ENCODE results near the gene RSBN1L.
"Not testable (repeated sequence)": the region's sequence is repeated elsewhere in the genome, so short reads cannot be mapped to it uniquely, and the experiment has no call there.

RSBN1L gene

GRCh38 chr7:77782383-77782782, 86.1 kb downstream of the RSBN1L start:
- Histone ChIP-seq H3K4me3 (ENCODE audit: low read depth in 1 of 5, low read length in 5 of 5) (no peak overlapping the region), H3K27me3 (ENCODE audit: control insufficient read depth in 5 of 5, insufficient read depth in 4 of 5, low read length in 5 of 5) (no peaks in the 10 kb centered on the region), H3K4me1 (ENCODE audit: control insufficient read depth in 5 of 5, insufficient read depth in 5 of 5, low read length in 5 of 5) (no peaks in the 10 kb centered on the region), H3K9ac (ENCODE audit: low read length in 5 of 5) (no peak overlapping the region), H3K27ac (ENCODE audit: low read depth, low read length) (no peak overlapping the region), H3K36me3 (ENCODE audit: control insufficient read depth in 5 of 5, insufficient read depth in 5 of 5, low read length in 5 of 5) (peaks cover 8 to 20% (median 18%) of the 10 kb centered on the region in 5 donors), H3K9me3 (ENCODE audit: control insufficient read depth in 5 of 5, low read length in 5 of 5) (peaks cover 0 to 9% (median 0%) of the 10 kb centered on the region in 5 donors)

GRCh38 chr7:77783111-77783510, 86.9 kb downstream of the RSBN1L start:
- Histone ChIP-seq H3K27me3 (ENCODE audit: control insufficient read depth in 5 of 5, insufficient read depth in 4 of 5, low read length in 5 of 5) (no peaks in the 10 kb centered on the region), H3K4me3 (ENCODE audit: low read depth in 1 of 5, low read length in 5 of 5) (no peak overlapping the region), H3K27ac (ENCODE audit: low read depth, low read length) (no peak overlapping the region), H3K4me1 (ENCODE audit: control insufficient read depth in 5 of 5, insufficient read depth in 5 of 5, low read length in 5 of 5) (no peaks in the 10 kb centered on the region), H3K9me3 (ENCODE audit: control insufficient read depth in 5 of 5, low read length in 5 of 5) (peaks cover 0 to 9% (median 0%) of the 10 kb centered on the region in 5 donors), H3K9ac (ENCODE audit: low read length in 5 of 5) (no peak overlapping the region), H3K36me3 (ENCODE audit: control insufficient read depth in 5 of 5, insufficient read depth in 5 of 5, low read length in 5 of 5) (peaks cover 8 to 20% (median 17%) of the 10 kb centered on the region in 5 donors)

- Histone ChIP-seq H3K27ac (ENCODE audit: low read depth, low read length) (no peak overlapping the region), H3K4me1 (ENCODE audit: control insufficient read depth in 5 of 5, insufficient read depth in 5 of 5, low read length in 5 of 5) (no peaks in the 10 kb centered on the region)
These were observed 87.3 kb downstream of the RSBN1L start for GRCh38 chr7:77783545-77783944.

GRCh38 chr7:77784426-77784825, 88.2 kb downstream of the RSBN1L start:
- not testable (repeated sequence) for H3K4me1 ChIP-seq (ENCODE audit: control insufficient read depth in 5 of 5, insufficient read depth in 5 of 5, low read length in 5 of 5); H3K9me3 ChIP-seq (ENCODE audit: control insufficient read depth in 5 of 5, low read length in 5 of 5); H3K4me3 ChIP-seq (ENCODE audit: low read depth in 1 of 5, low read length in 5 of 5); H3K9ac ChIP-seq (ENCODE audit: low read length in 5 of 5); H3K27me3 ChIP-seq (ENCODE audit: control insufficient read depth in 5 of 5, insufficient read depth in 4 of 5, low read length in 5 of 5); H3K27ac ChIP-seq (ENCODE audit: low read depth, low read length)
- H3K36me3 ChIP-seq (ENCODE audit: control insufficient read depth in 5 of 5, insufficient read depth in 5 of 5, low read length in 5 of 5), result peaks cover 0 to 11% (median 8%) of the 10 kb centered on the region in 5 donors

More at GRCh38 chr7:77783545-77783944, 87.3 kb downstream of the RSBN1L start:
- Histone ChIP-seq H3K9ac (ENCODE audit: low read length in 5 of 5) (no peak overlapping the region), H3K27me3 (ENCODE audit: control insufficient read depth in 5 of 5, insufficient read depth in 4 of 5, low read length in 5 of 5) (no peaks in the 10 kb centered on the region), H3K9me3 (ENCODE audit: control insufficient read depth in 5 of 5, low read length in 5 of 5) (peaks cover 0 to 9% (median 0%) of the 10 kb centered on the region in 5 donors), H3K36me3 (ENCODE audit: control insufficient read depth in 5 of 5, insufficient read depth in 5 of 5, low read length in 5 of 5) (peaks cover 6 to 17% (median 13%) of the 10 kb centered on the region in 5 donors), H3K4me3 (ENCODE audit: low read depth in 1 of 5, low read length in 5 of 5) (no peak overlapping the region)

- no peaks in the 10 kb centered on the region for H3K27me3 ChIP-seq (ENCODE audit: control insufficient read depth in 5 of 5, insufficient read depth in 4 of 5, low read length in 5 of 5)
These were observed 89.8 kb downstream of the RSBN1L start for GRCh38 chr7:77786018-77786417.

GRCh38 chr7:77786741-77787140, 90.5 kb downstream of the RSBN1L start:
- Histone ChIP-seq H3K27ac (ENCODE audit: low read depth, low read length) (no peak overlapping the region), H3K4me1 (ENCODE audit: control insufficient read depth in 5 of 5, insufficient read depth in 5 of 5, low read length in 5 of 5) (no peaks in the 10 kb centered on the region)

More at GRCh38 chr7:77786018-77786417, 89.8 kb downstream of the RSBN1L start:
- Histone ChIP-seq H3K36me3 (ENCODE audit: control insufficient read depth in 5 of 5, insufficient read depth in 5 of 5, low read length in 5 of 5) (peaks cover 0 to 6% (median under 1%) of the 10 kb centered on the region in 5 donors), H3K4me3 (ENCODE audit: low read depth in 1 of 5, low read length in 5 of 5) (no peak overlapping the region), H3K27ac (ENCODE audit: low read depth, low read length) (no peak overlapping the region), H3K9ac (ENCODE audit: low read length in 5 of 5) (no peak overlapping the region), H3K4me1 (ENCODE audit: control insufficient read depth in 5 of 5, insufficient read depth in 5 of 5, low read length in 5 of 5) (no peaks in the 10 kb centered on the region), H3K9me3 (ENCODE audit: control insufficient read depth in 5 of 5, low read length in 5 of 5) (peaks cover 0 to 9% (median 0%) of the 10 kb centered on the region in 5 donors)

GRCh38 chr7:77788327-77788902, 92.2 kb downstream of the RSBN1L start:
- no peak overlapping the region for H3K9ac ChIP-seq (ENCODE audit: low read length in 5 of 5)
- H3K4me3 ChIP-seq (ENCODE audit: low read depth in 1 of 5, low read length in 5 of 5), result no peak overlapping the region
- H3K27me3 ChIP-seq (ENCODE audit: control insufficient read depth in 5 of 5, insufficient read depth in 4 of 5, low read length in 5 of 5), result no peaks in the 10 kb centered on the region
- peaks cover 0 to 9% (median 0%) of the 10 kb centered on the region in 5 donors for H3K9me3 ChIP-seq (ENCODE audit: control insufficient read depth in 5 of 5, low read length in 5 of 5)
- peaks cover 0 to 3% (median 0%) of the 10 kb centered on the region in 5 donors for H3K36me3 ChIP-seq (ENCODE audit: control insufficient read depth in 5 of 5, insufficient read depth in 5 of 5, low read length in 5 of 5)
- no peak overlapping the region for H3K27ac ChIP-seq (ENCODE audit: low read depth, low read length)
- no peaks in the 10 kb centered on the region for H3K4me1 ChIP-seq (ENCODE audit: control insufficient read depth in 5 of 5, insufficient read depth in 5 of 5, low read length in 5 of 5)

More at GRCh38 chr7:77786741-77787140, 90.5 kb downstream of the RSBN1L start:
- no peak overlapping the region for H3K9ac ChIP-seq (ENCODE audit: low read length in 5 of 5)
- peaks cover 0 to 9% (median 0%) of the 10 kb centered on the region in 5 donors for H3K9me3 ChIP-seq (ENCODE audit: control insufficient read depth in 5 of 5, low read length in 5 of 5)
- no peaks in the 10 kb centered on the region for H3K27me3 ChIP-seq (ENCODE audit: control insufficient read depth in 5 of 5, insufficient read depth in 4 of 5, low read length in 5 of 5)
- peaks cover 0 to 5% (median 0%) of the 10 kb centered on the region in 5 donors for H3K36me3 ChIP-seq (ENCODE audit: control insufficient read depth in 5 of 5, insufficient read depth in 5 of 5, low read length in 5 of 5)
- no peak overlapping the region for H3K4me3 ChIP-seq (ENCODE audit: low read depth in 1 of 5, low read length in 5 of 5)

GRCh38 chr7:77791336-77791735, 95.1 kb downstream of the RSBN1L start:
- Histone ChIP-seq H3K36me3 (ENCODE audit: control insufficient read depth in 5 of 5, insufficient read depth in 5 of 5, low read length in 5 of 5) (peaks cover 0 to 5% (median 0%) of the 10 kb centered on the region in 5 donors), H3K4me3 (ENCODE audit: low read depth in 1 of 5, low read length in 5 of 5) (no peak overlapping the region), H3K9ac (ENCODE audit: low read length in 5 of 5) (no peak overlapping the region), H3K27me3 (ENCODE audit: control insufficient read depth in 5 of 5, insufficient read depth in 4 of 5, low read length in 5 of 5) (no peaks in the 10 kb centered on the region), H3K9me3 (ENCODE audit: control insufficient read depth in 5 of 5, low read length in 5 of 5) (peaks cover 0 to 4% (median 0%) of the 10 kb centered on the region in 5 donors), H3K27ac (ENCODE audit: low read depth, low read length) (no peak overlapping the region), H3K4me1 (ENCODE audit: control insufficient read depth in 5 of 5, insufficient read depth in 5 of 5, low read length in 5 of 5) (peaks cover 0 to 18% (median 7%) of the 10 kb centered on the region in 5 donors)

GRCh38 chr7:77791956-77792355, 95.7 kb downstream of the RSBN1L start:
- peaks cover 0 to 5% (median 0%) of the 10 kb centered on the region in 5 donors for H3K36me3 ChIP-seq (ENCODE audit: control insufficient read depth in 5 of 5, insufficient read depth in 5 of 5, low read length in 5 of 5)
- H3K9me3 ChIP-seq (ENCODE audit: control insufficient read depth in 5 of 5, low read length in 5 of 5), result no peaks in the 10 kb centered on the region
- H3K9ac ChIP-seq (ENCODE audit: low read length in 5 of 5), result no peak overlapping the region
- H3K4me1 ChIP-seq (ENCODE audit: control insufficient read depth in 5 of 5, insufficient read depth in 5 of 5, low read length in 5 of 5), result peaks cover 0 to 23% (median 13%) of the 10 kb centered on the region in 5 donors
- no peak overlapping the region for H3K27ac ChIP-seq (ENCODE audit: low read depth, low read length)
- H3K27me3 ChIP-seq (ENCODE audit: control insufficient read depth in 5 of 5, insufficient read depth in 4 of 5, low read length in 5 of 5), result no peaks in the 10 kb centered on the region
- H3K4me3 ChIP-seq (ENCODE audit: low read depth in 1 of 5, low read length in 5 of 5), result no peak overlapping the region

GRCh38 chr7:77794000-77794399, 97.7 kb downstream of the RSBN1L start:
- no peak overlapping the region for H3K9ac ChIP-seq (ENCODE audit: low read length in 5 of 5)
- peaks cover 0 to 33% (median 25%) of the 10 kb centered on the region in 5 donors for H3K4me1 ChIP-seq (ENCODE audit: control insufficient read depth in 5 of 5, insufficient read depth in 5 of 5, low read length in 5 of 5)
- H3K27ac ChIP-seq (ENCODE audit: low read depth, low read length), result peak overlapping the region; percentile 35
- no peak overlapping the region for H3K4me3 ChIP-seq (ENCODE audit: low read depth in 1 of 5, low read length in 5 of 5)
- peaks cover 0 to 5% (median 0%) of the 10 kb centered on the region in 5 donors for H3K36me3 ChIP-seq (ENCODE audit: control insufficient read depth in 5 of 5, insufficient read depth in 5 of 5, low read length in 5 of 5)
- no peaks in the 10 kb centered on the region for H3K9me3 ChIP-seq (ENCODE audit: control insufficient read depth in 5 of 5, low read length in 5 of 5)
- no peaks in the 10 kb centered on the region for H3K27me3 ChIP-seq (ENCODE audit: control insufficient read depth in 5 of 5, insufficient read depth in 4 of 5, low read length in 5 of 5)
